HS-27A (cell line): ENCODE measurements around the gene CEP104.

Experiments used
- DNase-seq: peaks from one replicate; pipeline ENCODE4 v3.0.0-alpha.2; 2012; ENCODE audit warnings: low read depth, missing footprints

The CEP104 gene

GRCh38 chr1:3894626-3895278 is 37.7 kb upstream of the CEP104 start:
- no peak for DNase-seq

- DNase-seq = no peak
Observed at GRCh38 chr1:3893190-3893589, 36.2 kb upstream of the CEP104 start.

- DNase-seq = no peak
Observed at GRCh38 chr1:3892748-3893147, 35.7 kb upstream of the CEP104 start.

GRCh38 chr1:3891329-3891865 is 34.4 kb upstream of the CEP104 start:
- DNase-seq = no peak

GRCh38 chr1:3890389-3891328 is 33.6 kb upstream of the CEP104 start:
- DNase-seq = no peak

- DNase-seq = no peak
Observed at GRCh38 chr1:3889936-3890335, 32.9 kb upstream of the CEP104 start.

GRCh38 chr1:3888301-3888700 is 31.3 kb upstream of the CEP104 start:
- DNase-seq = no peak

GRCh38 chr1:3886691-3887090 is 29.7 kb upstream of the CEP104 start:
- DNase-seq = no peak

- DNase-seq = no peak
Observed at GRCh38 chr1:3886106-3886670, 29.2 kb upstream of the CEP104 start.

- no peak for DNase-seq
Observed at GRCh38 chr1:3885611-3886010, 28.6 kb upstream of the CEP104 start.

- DNase-seq = no peak
Observed at GRCh38 chr1:3884966-3885365, 28.0 kb upstream of the CEP104 start.

- no peak for DNase-seq
Observed at GRCh38 chr1:3883194-3883925, 26.3 kb upstream of the CEP104 start.

GRCh38 chr1:3881193-3881480 is 24.1 kb upstream of the CEP104 start:
- no peak for DNase-seq

- no peak for DNase-seq
Observed at GRCh38 chr1:3880429-3881192, 23.6 kb upstream of the CEP104 start.

- DNase-seq = no peak
Observed at GRCh38 chr1:3879787-3880428, 22.9 kb upstream of the CEP104 start.

- DNase-seq = no peak
Observed at GRCh38 chr1:3879099-3879498, 22.1 kb upstream of the CEP104 start.

- DNase-seq = no peak
Observed at GRCh38 chr1:3876716-3877115, 19.7 kb upstream of the CEP104 start.

- no peak for DNase-seq
Observed at GRCh38 chr1:3874736-3875135, 17.7 kb upstream of the CEP104 start.

- DNase-seq = no peak
Observed at GRCh38 chr1:3872546-3872945, 15.5 kb upstream of the CEP104 start.

GRCh38 chr1:3871451-3871805 is 14.4 kb upstream of the CEP104 start:
- DNase-seq = no peak

- DNase-seq = no peak
Observed at GRCh38 chr1:3869751-3870301, 12.8 kb upstream of the CEP104 start.
